Measurements from ENCODE around the gene STEAP3. TPM values are rescaled to one million over a fixed set of nuclear protein-coding genes. Genes with fewer than 3 reads are reported as not detected.
A peak's percentile ranks its signal among the peaks of the same experiment; 100 is the strongest.

Gene STEAP3
- total RNA-seq, 1 donor from 2014 or later: 9.1 TPM

GRCh38 chr2:119282146-119282995 lies 58.7 kb downstream of the STEAP3 start:
- intact Hi-C loops (cut with DNase I): no loop called here
- no peak for DNase-seq (ENCODE audit: low spot score)
- peak; percentile 21 for ATAC-seq

GRCh38 chr2:119282996-119283511 lies 59.4 kb downstream of the STEAP3 start:
- ATAC-seq: peak; percentile 71
- intact Hi-C loops (cut with DNase I): no loop called here

GRCh38 chr2:119283873-119284331 lies 60.3 kb downstream of the STEAP3 start:
- DNase-seq (ENCODE audit: low spot score) (peak; percentile 73), ATAC-seq (peak; percentile 86)
- intact Hi-C loops (cut with DNase I): no loop called here

More at GRCh38 chr2:119282996-119283511, 59.4 kb downstream of the STEAP3 start:
- peak; percentile 75 for DNase-seq (ENCODE audit: low spot score)

GRCh38 chr2:119286661-119287060 lies 63.0 kb downstream of the STEAP3 start:
- ATAC-seq: no peak
- intact Hi-C loops (cut with DNase I): no loop called here
- DNase-seq (ENCODE audit: low spot score): no peak

- intact Hi-C loops (cut with DNase I): no loop called here
- ATAC-seq (no peak), DNase-seq (ENCODE audit: low spot score) (no peak)
These were observed 64.9 kb downstream of the STEAP3 start for GRCh38 chr2:119288576-119288975.

- ATAC-seq: no peak
- intact Hi-C loops (cut with DNase I): no loop called here
- DNase-seq (ENCODE audit: low spot score): no peak
These were observed 65.5 kb downstream of the STEAP3 start for GRCh38 chr2:119289093-119289492.

GRCh38 chr2:119289642-119290041 lies 66.0 kb downstream of the STEAP3 start:
- no peak for DNase-seq (ENCODE audit: low spot score)
- intact Hi-C loops (cut with DNase I): loop anchor here (10.0 kb wide), 1 partner anchor 405 kb away; no protein-coding TSS in a partner anchor
- ATAC-seq: no peak

- intact Hi-C loops (cut with DNase I): loop anchor here (10.0 kb wide), 1 partner anchor 406 kb away; no protein-coding TSS in a partner anchor
- no peak for ATAC-seq
- peak; percentile 89 for DNase-seq (ENCODE audit: low spot score)
These were observed 67.4 kb downstream of the STEAP3 start for GRCh38 chr2:119290859-119291587.

- DNase-seq (ENCODE audit: low spot score) (no peak), ATAC-seq (no peak)
- intact Hi-C loops (cut with DNase I): loop anchor here (10.0 kb wide), 1 partner anchor 407 kb away; no protein-coding TSS in a partner anchor
These were observed 68.0 kb downstream of the STEAP3 start for GRCh38 chr2:119291588-119292167.

GRCh38 chr2:119292226-119292625 lies 68.6 kb downstream of the STEAP3 start:
- DNase-seq (ENCODE audit: low spot score) (no peak), ATAC-seq (peak; percentile 21)
- intact Hi-C loops (cut with DNase I): loop anchor here (10.0 kb wide), 1 partner anchor 407 kb away; no protein-coding TSS in a partner anchor

- intact Hi-C loops (cut with DNase I): loop anchor here (10.0 kb wide), 1 partner anchor 408 kb away; no protein-coding TSS in a partner anchor
- ATAC-seq (no peak), DNase-seq (ENCODE audit: low spot score) (no peak)
These were observed 69.6 kb downstream of the STEAP3 start for GRCh38 chr2:119293254-119293653.

- intact Hi-C loops (cut with DNase I): loop anchor here (10.0 kb wide), 1 partner anchor 409 kb away; no protein-coding TSS in a partner anchor
- DNase-seq (ENCODE audit: low spot score): no peak
- ATAC-seq: peak; percentile 38
These were observed 70.3 kb downstream of the STEAP3 start for GRCh38 chr2:119293900-119294299.

- ATAC-seq (no peak), DNase-seq (ENCODE audit: low spot score) (no peak)
- intact Hi-C loops (cut with DNase I): loop anchor here (10.0 kb wide), 1 partner anchor 410 kb away; no protein-coding TSS in a partner anchor
These were observed 71.0 kb downstream of the STEAP3 start for GRCh38 chr2:119294671-119295070.

- no peak for ATAC-seq
- no peak for DNase-seq (ENCODE audit: low spot score)
- intact Hi-C loops (cut with DNase I): loop anchor here (10.0 kb wide), 1 partner anchor 411 kb away; no protein-coding TSS in a partner anchor
These were observed 72.2 kb downstream of the STEAP3 start for GRCh38 chr2:119295688-119296375.

GRCh38 chr2:119301413-119301812 lies 77.8 kb downstream of the STEAP3 start:
- intact Hi-C loops (cut with DNase I): no loop called here
- DNase-seq (ENCODE audit: low spot score) (no peak), ATAC-seq (no peak)

GRCh38 chr2:119304847-119305246 lies 81.2 kb downstream of the STEAP3 start:
- ATAC-seq (no peak), DNase-seq (ENCODE audit: low spot score) (no peak)
- intact Hi-C loops (cut with DNase I): no loop called here

GRCh38 chr2:119305497-119306195 lies 82.0 kb downstream of the STEAP3 start:
- ATAC-seq (no peak), DNase-seq (ENCODE audit: low spot score) (no peak)
- intact Hi-C loops (cut with DNase I): no loop called here

- ATAC-seq (peak; percentile 15), DNase-seq (ENCODE audit: low spot score) (no peak)
- intact Hi-C loops (cut with DNase I): no loop called here
These were observed 82.6 kb downstream of the STEAP3 start for GRCh38 chr2:119306196-119306590.

Data from sciatic nerve (tissue), 2 donors.